ENCODE results near the gene CYP27B1. TPM values are rescaled to one million over a fixed set of nuclear protein-coding genes. Genes with fewer than 3 reads are reported as not detected.
"Not testable (repeated sequence)": the region's sequence is repeated elsewhere in the genome, so short reads cannot be mapped to it uniquely, and the experiment has no call there.

CYP27B1 gene
- total RNA-seq, 1 experiment from 2014 or later, result 27.5 TPM

DNA sequence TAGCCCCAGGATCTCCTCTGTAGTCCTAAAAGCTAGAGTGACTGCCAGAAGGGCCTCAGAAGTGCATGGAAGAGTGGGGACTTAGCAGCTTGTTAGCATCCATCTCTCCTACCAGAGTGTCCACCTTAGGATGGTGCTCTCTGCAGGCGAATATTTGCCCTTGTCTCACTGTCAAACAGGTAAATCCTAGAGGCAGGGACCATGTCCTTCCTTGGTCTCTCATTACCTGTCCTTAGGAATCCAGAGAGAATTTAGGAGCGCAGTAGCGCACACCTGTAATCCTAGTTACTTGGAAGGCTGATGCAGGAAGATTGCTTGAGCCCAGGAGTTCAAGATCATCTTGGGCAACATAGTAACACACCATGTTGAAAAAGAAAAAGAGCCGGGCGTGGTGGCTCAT is 49.7 kb downstream of the CYP27B1 start:
- TF ChIP-seq, protein P1, sequence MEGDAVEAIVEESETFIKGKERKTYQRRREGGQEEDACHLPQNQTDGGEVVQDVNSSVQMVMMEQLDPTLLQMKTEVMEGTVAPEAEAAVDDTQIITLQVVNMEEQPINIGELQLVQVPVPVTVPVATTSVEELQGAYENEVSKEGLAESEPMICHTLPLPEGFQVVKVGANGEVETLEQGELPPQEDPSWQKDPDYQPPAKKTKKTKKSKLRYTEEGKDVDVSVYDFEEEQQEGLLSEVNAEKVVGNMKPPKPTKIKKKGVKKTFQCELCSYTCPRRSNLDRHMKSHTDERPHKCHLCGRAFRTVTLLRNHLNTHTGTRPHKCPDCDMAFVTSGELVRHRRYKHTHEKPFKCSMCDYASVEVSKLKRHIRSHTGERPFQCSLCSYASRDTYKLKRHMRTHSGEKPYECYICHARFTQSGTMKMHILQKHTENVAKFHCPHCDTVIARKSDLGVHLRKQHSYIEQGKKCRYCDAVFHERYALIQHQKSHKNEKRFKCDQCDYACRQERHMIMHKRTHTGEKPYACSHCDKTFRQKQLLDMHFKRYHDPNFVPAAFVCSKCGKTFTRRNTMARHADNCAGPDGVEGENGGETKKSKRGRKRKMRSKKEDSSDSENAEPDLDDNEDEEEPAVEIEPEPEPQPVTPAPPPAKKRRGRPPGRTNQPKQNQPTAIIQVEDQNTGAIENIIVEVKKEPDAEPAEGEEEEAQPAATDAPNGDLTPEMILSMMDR (IDR thresholded peaks at IDR 0.05; ENCODE audit: unreplicated experiment), result no peak
- CTCF ChIA-PET, result interaction anchor here (0.7 to 1.2 kb wide), 4 partner anchors 9 to 183 kb away, joined by 3 to 4 read pairs (median 3); no protein-coding TSS in a partner anchor
- BruUV-seq (replicated peaks), result no TSS peak
- Mint-ChIP-seq H3K4me1 (ENCODE audit: insufficient read depth, unreplicated experiment) (no peaks in the 10 kb centered on the region), H3K27ac (ENCODE audit: low read depth, unreplicated experiment) (no peak overlapping the region), H3K36me3 (ENCODE audit: insufficient read depth, unreplicated experiment) (peaks cover 49% of the 10 kb centered on the region), H3K9me3 (ENCODE audit: unreplicated experiment) (no peaks in the 10 kb centered on the region), H3K4me3 (ENCODE audit: unreplicated experiment) (no peak overlapping the region), H3K27me3 (ENCODE audit: insufficient read depth, unreplicated experiment) (no peaks in the 10 kb centered on the region)
- POLR2A ChIA-PET, result no interaction called here
- DNase-seq (ENCODE audit: unreplicated experiment), result no peak
- intact Hi-C loops (cut with micrococcal nuclease), result no loop called here

DNA sequence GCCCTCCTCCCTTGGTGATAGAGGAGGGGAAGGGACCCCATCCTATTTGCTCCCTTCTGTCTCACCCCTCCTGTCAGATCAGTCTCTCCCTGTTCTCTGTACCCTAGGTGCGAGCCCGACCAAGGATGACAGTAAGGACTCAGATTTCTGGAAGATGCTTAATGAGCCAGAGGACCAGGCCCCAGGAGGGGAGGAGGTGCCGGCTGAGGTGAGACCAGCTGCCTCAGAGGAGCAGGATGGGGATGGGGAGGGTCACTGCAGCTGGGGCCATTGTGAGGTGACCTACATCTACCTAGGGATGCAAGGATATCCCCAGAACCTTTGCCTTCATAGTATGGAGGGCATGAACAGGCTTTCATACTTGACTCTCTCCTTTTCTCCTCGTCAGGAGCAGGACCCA is 50.6 kb downstream of the CYP27B1 start:
- Mint-ChIP-seq H3K27ac (ENCODE audit: low read depth, unreplicated experiment) (no peak overlapping the region), H3K4me1 (ENCODE audit: insufficient read depth, unreplicated experiment) (no peaks in the 10 kb centered on the region), H3K4me3 (ENCODE audit: unreplicated experiment) (no peak overlapping the region), H3K27me3 (ENCODE audit: insufficient read depth, unreplicated experiment) (no peaks in the 10 kb centered on the region), H3K9me3 (ENCODE audit: unreplicated experiment) (no peaks in the 10 kb centered on the region), H3K36me3 (ENCODE audit: insufficient read depth, unreplicated experiment) (peaks cover 51% of the 10 kb centered on the region)
- ChIA-PET CTCF (interaction anchor here (0.7 to 0.8 kb wide), 2 partner anchors 10 to 183 kb away, joined by 3 to 4 read pairs; no protein-coding TSS in a partner anchor), POLR2A (no interaction called here)
- BruUV-seq (replicated peaks), result no TSS peak
- intact Hi-C loops (cut with micrococcal nuclease), result no loop called here
- TF ChIP-seq, protein P1 (IDR thresholded peaks at IDR 0.05; ENCODE audit: unreplicated experiment), result no peak
- no peak for DNase-seq (ENCODE audit: unreplicated experiment)

DNA sequence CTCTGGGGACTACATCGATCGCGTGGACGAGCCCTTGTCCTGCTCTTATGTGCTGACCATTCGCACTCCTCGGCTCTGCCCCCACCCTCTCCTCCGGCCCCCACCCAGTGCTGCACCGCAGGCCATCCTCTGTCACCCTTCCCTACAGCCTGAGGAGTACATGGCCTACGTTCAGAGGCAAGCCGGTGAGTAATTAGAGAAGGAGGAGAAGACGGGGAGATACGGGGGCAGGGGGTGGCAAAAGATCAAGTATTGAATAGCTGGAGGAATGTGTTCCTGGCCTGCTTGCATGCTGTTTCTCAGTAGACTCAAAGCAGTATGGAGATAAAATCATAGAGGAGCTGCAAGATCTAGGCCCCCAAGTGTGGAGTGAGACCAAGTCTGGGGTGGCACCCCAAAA is 51.1 kb downstream of the CYP27B1 start:
- ChIA-PET CTCF (no interaction called here), POLR2A (no interaction called here)
- TF ChIP-seq, protein P1 (IDR thresholded peaks at IDR 0.05; ENCODE audit: unreplicated experiment), result no peak
- no peak overlapping the region for H3K27ac Mint-ChIP-seq (ENCODE audit: low read depth, unreplicated experiment)
- intact Hi-C loops (cut with micrococcal nuclease), result no loop called here
- no peaks in the 10 kb centered on the region for H3K27me3 Mint-ChIP-seq (ENCODE audit: insufficient read depth, unreplicated experiment)
- peaks cover 56% of the 10 kb centered on the region for H3K36me3 Mint-ChIP-seq (ENCODE audit: insufficient read depth, unreplicated experiment)
- DNase-seq (ENCODE audit: unreplicated experiment), result no peak
- BruUV-seq (replicated peaks), result no TSS peak
- H3K9me3 Mint-ChIP-seq (ENCODE audit: unreplicated experiment), result no peaks in the 10 kb centered on the region
- H3K4me1 Mint-ChIP-seq (ENCODE audit: insufficient read depth, unreplicated experiment), result no peaks in the 10 kb centered on the region
- H3K4me3 Mint-ChIP-seq (ENCODE audit: unreplicated experiment), result no peak overlapping the region

DNA sequence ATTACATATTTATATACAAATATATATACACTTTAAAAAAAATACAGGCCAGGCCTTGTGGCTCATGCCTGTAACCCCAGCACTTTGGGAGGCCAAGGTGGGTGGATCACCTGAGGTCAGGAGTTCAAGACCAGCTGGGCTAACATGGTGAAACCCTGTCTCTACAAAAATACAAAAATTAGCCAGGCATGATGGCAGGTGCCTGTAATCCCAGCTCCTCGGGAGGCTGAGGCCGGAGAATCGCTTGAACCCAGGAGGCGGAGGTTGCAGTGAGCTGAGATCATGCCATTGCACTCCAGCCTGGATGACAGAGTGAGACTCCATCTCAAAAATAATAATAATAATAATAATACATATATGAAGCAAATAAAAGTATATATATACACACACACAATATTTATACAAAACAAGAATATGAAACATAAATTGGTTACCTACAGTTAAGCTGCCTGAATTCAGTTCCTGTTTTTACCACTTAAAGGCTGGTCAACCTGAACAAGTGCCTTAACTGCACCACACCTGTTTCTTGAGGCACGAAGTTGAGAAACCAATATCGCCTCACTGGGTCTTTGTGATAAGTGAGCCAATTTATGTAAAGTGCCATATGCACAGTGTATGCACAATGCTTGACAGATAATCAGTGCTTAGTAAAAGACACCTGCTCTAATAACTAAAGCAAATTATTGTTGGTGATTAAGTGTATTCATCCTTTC is 51.7 kb downstream of the CYP27B1 start:
- peaks cover 57% of the 10 kb centered on the region for H3K36me3 Mint-ChIP-seq (ENCODE audit: insufficient read depth, unreplicated experiment)
- H3K27ac Mint-ChIP-seq (ENCODE audit: low read depth, unreplicated experiment); H3K4me3 Mint-ChIP-seq (ENCODE audit: unreplicated experiment); H3K27me3 Mint-ChIP-seq (ENCODE audit: insufficient read depth, unreplicated experiment); POLR2A ChIA-PET; H3K4me1 Mint-ChIP-seq (ENCODE audit: insufficient read depth, unreplicated experiment); BruUV-seq (replicated peaks); intact Hi-C loops (cut with micrococcal nuclease); DNase-seq (ENCODE audit: unreplicated experiment); H3K9me3 Mint-ChIP-seq (ENCODE audit: unreplicated experiment): not testable (repeated sequence)
- CTCF ChIA-PET, result interaction anchor here (2.7 kb wide), 1 partner anchor 11 kb away, joined by 10 read pairs; no protein-coding TSS in a partner anchor

Data from MCF 10A (cell line).